ENCODE results near the gene PSTPIP1. TPM values are rescaled to one million over a fixed set of nuclear protein-coding genes. Genes with fewer than 3 reads are reported as not detected.

Gene PSTPIP1
- total and polyA plus RNA-seq, 2 experiments from 2014 or later, result 0.80 to 3.7 TPM

DNA sequence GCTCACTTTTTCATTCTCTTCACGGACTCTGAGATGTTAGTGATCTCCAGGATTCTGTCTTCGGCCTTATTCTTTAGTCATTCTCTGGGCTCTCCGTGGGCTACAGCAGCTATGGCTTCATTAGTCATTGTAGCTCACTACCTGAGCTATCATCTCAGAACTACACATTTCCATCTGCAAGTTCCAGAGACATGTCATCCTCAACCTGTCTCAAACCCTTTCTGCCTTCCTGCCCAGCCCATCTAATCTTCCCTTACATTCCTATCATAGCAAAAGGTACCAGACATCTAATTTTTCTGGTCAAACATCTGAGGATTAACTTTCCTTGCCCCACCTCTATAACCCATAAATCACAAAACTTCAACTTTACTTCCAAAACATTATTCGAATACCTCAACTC is 62.8 kb downstream of the PSTPIP1 start:
- Histone ChIP-seq H3K27ac (ENCODE audit: low read depth) (no peak overlapping the region), H2AFZ (no peak overlapping the region), H3K27me3 (ENCODE audit: insufficient read depth) (no peaks in the 10 kb centered on the region), H3K9me2 (ENCODE audit: insufficient read depth) (no peaks in the 10 kb centered on the region), H3K4me3 (no peak overlapping the region), H3K79me2 (replicated peaks; ENCODE audit: insufficient read depth) (peaks cover 56% of the 10 kb centered on the region), H3F3A (replicated peaks; ENCODE audit: low read depth) (no peaks in the 10 kb centered on the region), H4K20me1 (replicated peaks; ENCODE audit: insufficient read depth) (peaks cover 14% of the 10 kb centered on the region), H3K36me3 (ENCODE audit: insufficient read depth) (no peaks in the 10 kb centered on the region), H3K4me2 (no peak overlapping the region), H3K4me1 (ENCODE audit: insufficient read depth) (peaks cover 20% of the 10 kb centered on the region)
- H3K27me3 Mint-ChIP-seq (ENCODE audit: insufficient read depth, low read depth, poor library complexity), result no peaks in the 10 kb centered on the region
- H3K4me1 Mint-ChIP-seq, result peaks cover 44% of the 10 kb centered on the region
- no peak for DNase-seq (ENCODE audit: low spot score)
- TF ChIP-seq CREB1 (CRISPR knock-in tag; IDR thresholded peaks at IDR 0.05; ENCODE audit: low read depth), result no peak
- TF ChIP-seq, protein P1, sequence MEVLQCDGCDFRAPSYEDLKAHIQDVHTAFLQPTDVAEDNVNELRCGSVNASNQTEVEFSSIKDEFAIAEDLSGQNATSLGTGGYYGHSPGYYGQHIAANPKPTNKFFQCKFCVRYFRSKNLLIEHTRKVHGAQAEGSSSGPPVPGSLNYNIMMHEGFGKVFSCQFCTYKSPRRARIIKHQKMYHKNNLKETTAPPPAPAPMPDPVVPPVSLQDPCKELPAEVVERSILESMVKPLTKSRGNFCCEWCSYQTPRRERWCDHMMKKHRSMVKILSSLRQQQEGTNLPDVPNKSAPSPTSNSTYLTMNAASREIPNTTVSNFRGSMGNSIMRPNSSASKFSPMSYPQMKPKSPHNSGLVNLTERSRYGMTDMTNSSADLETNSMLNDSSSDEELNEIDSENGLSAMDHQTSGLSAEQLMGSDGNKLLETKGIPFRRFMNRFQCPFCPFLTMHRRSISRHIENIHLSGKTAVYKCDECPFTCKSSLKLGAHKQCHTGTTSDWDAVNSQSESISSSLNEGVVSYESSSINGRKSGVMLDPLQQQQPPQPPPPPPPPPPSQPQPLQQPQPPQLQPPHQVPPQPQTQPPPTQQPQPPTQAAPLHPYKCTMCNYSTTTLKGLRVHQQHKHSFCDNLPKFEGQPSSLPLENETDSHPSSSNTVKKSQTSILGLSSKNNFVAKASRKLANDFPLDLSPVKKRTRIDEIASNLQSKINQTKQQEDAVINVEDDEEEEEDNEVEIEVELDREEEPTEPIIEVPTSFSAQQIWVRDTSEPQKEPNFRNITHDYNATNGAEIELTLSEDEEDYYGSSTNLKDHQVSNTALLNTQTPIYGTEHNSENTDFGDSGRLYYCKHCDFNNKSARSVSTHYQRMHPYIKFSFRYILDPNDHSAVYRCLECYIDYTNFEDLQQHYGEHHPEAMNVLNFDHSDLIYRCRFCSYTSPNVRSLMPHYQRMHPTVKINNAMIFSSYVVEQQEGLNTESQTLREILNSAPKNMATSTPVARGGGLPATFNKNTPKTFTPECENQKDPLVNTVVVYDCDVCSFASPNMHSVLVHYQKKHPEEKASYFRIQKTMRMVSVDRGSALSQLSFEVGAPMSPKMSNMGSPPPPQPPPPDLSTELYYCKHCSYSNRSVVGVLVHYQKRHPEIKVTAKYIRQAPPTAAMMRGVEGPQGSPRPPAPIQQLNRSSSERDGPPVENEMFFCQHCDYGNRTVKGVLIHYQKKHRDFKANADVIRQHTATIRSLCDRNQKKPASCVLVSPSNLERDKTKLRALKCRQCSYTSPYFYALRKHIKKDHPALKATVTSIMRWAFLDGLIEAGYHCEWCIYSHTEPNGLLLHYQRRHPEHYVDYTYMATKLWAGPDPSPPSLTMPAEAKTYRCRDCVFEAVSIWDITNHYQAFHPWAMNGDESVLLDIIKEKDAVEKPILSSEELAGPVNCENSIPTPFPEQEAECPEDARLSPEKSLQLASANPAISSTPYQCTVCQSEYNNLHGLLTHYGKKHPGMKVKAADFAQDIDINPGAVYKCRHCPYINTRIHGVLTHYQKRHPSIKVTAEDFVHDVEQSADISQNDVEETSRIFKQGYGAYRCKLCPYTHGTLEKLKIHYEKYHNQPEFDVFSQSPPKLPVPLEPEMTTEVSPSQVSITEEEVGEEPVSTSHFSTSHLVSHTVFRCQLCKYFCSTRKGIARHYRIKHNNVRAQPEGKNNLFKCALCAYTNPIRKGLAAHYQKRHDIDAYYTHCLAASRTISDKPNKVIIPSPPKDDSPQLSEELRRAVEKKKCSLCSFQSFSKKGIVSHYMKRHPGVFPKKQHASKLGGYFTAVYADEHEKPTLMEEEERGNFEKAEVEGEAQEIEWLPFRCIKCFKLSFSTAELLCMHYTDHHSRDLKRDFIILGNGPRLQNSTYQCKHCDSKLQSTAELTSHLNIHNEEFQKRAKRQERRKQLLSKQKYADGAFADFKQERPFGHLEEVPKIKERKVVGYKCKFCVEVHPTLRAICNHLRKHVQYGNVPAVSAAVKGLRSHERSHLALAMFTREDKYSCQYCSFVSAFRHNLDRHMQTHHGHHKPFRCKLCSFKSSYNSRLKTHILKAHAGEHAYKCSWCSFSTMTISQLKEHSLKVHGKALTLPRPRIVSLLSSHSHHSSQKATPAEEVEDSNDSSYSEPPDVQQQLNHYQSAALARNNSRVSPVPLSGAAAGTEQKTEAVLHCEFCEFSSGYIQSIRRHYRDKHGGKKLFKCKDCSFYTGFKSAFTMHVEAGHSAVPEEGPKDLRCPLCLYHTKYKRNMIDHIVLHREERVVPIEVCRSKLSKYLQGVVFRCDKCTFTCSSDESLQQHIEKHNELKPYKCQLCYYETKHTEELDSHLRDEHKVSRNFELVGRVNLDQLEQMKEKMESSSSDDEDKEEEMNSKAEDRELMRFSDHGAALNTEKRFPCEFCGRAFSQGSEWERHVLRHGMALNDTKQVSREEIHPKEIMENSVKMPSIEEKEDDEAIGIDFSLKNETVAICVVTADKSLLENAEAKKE (CRISPR knock-in tag; IDR thresholded peaks at IDR 0.05), result no peak
- no peak for TF ChIP-seq EZH2 (IDR thresholded peaks at IDR 0.05; ENCODE audit: low read depth, unreplicated experiment)
- no peak for TF ChIP-seq JUNB (IDR thresholded peaks at IDR 0.05; ENCODE audit: unreplicated experiment)
- TF ChIP-seq, protein P2, sequence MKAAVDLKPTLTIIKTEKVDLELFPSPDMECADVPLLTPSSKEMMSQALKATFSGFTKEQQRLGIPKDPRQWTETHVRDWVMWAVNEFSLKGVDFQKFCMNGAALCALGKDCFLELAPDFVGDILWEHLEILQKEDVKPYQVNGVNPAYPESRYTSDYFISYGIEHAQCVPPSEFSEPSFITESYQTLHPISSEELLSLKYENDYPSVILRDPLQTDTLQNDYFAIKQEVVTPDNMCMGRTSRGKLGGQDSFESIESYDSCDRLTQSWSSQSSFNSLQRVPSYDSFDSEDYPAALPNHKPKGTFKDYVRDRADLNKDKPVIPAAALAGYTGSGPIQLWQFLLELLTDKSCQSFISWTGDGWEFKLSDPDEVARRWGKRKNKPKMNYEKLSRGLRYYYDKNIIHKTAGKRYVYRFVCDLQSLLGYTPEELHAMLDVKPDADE (IDR thresholded peaks at IDR 0.05), result no peak
- H3K4me3 Mint-ChIP-seq, result no peak overlapping the region
- peaks cover 8% of the 10 kb centered on the region; the same call in 2 of the 3 replicates for H3K36me3 Mint-ChIP-seq (ENCODE audit: low read depth)
- ATAC-seq, result no peak
- no peaks in the 10 kb centered on the region for H3K9me3 Mint-ChIP-seq
- no peak overlapping the region for H3K27ac Mint-ChIP-seq

DNA sequence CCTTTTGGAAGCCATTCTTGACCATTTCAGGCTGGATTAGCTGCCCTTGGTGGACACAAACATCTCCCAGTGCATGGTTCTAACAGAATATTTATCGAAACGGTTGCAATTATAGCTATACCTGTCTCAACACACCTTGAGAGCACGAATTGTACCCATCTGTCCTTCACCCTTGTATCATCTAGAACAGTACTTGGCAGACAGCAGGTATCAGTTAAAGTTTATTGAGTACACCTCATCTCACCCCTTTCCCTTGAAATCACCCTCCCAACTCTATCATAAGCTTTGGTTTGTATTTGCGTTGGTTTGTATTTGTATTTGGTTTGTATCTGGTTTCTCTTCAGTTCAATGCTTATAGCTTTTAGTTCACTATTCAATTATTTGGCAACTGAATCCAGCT is 63.5 kb downstream of the PSTPIP1 start:
- no peaks in the 10 kb centered on the region for H3K9me3 Mint-ChIP-seq
- Histone ChIP-seq H2AFZ (no peak overlapping the region), H3K9me2 (ENCODE audit: insufficient read depth) (no peaks in the 10 kb centered on the region), H3K4me3 (no peak overlapping the region), H3K79me2 (replicated peaks; ENCODE audit: insufficient read depth) (peaks cover 64% of the 10 kb centered on the region), H3K4me2 (no peak overlapping the region), H4K20me1 (replicated peaks; ENCODE audit: insufficient read depth) (peaks cover 17% of the 10 kb centered on the region), H3K4me1 (ENCODE audit: insufficient read depth) (peaks cover 20% of the 10 kb centered on the region), H3K27me3 (ENCODE audit: insufficient read depth) (no peaks in the 10 kb centered on the region), H3F3A (replicated peaks; ENCODE audit: low read depth) (no peaks in the 10 kb centered on the region), H3K27ac (ENCODE audit: low read depth) (no peak overlapping the region), H3K36me3 (ENCODE audit: insufficient read depth) (no peaks in the 10 kb centered on the region)
- DNase-seq (ENCODE audit: low spot score) (no peak), ATAC-seq (no peak)
- no peaks in the 10 kb centered on the region for H3K27me3 Mint-ChIP-seq (ENCODE audit: insufficient read depth, low read depth, poor library complexity)
- no peak overlapping the region for H3K4me3 Mint-ChIP-seq
- no peak overlapping the region for H3K27ac Mint-ChIP-seq
- H3K36me3 Mint-ChIP-seq (ENCODE audit: low read depth), result peaks cover 7% of the 10 kb centered on the region; the same call in 2 of the 3 replicates
- H3K4me1 Mint-ChIP-seq, result peaks cover 44% of the 10 kb centered on the region
- TF ChIP-seq, protein P3, sequence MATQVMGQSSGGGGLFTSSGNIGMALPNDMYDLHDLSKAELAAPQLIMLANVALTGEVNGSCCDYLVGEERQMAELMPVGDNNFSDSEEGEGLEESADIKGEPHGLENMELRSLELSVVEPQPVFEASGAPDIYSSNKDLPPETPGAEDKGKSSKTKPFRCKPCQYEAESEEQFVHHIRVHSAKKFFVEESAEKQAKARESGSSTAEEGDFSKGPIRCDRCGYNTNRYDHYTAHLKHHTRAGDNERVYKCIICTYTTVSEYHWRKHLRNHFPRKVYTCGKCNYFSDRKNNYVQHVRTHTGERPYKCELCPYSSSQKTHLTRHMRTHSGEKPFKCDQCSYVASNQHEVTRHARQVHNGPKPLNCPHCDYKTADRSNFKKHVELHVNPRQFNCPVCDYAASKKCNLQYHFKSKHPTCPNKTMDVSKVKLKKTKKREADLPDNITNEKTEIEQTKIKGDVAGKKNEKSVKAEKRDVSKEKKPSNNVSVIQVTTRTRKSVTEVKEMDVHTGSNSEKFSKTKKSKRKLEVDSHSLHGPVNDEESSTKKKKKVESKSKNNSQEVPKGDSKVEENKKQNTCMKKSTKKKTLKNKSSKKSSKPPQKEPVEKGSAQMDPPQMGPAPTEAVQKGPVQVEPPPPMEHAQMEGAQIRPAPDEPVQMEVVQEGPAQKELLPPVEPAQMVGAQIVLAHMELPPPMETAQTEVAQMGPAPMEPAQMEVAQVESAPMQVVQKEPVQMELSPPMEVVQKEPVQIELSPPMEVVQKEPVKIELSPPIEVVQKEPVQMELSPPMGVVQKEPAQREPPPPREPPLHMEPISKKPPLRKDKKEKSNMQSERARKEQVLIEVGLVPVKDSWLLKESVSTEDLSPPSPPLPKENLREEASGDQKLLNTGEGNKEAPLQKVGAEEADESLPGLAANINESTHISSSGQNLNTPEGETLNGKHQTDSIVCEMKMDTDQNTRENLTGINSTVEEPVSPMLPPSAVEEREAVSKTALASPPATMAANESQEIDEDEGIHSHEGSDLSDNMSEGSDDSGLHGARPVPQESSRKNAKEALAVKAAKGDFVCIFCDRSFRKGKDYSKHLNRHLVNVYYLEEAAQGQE (IDR thresholded peaks at IDR 0.05; ENCODE audit: unreplicated experiment), result no peak
- TF ChIP-seq ZNF331 (CRISPR knock-in tag; IDR thresholded peaks at IDR 0.05; ENCODE audit: low read depth), result no peak
- no peak for TF ChIP-seq STAT1 (IDR thresholded peaks at IDR 0.05; ENCODE audit: unreplicated experiment)
